Type B pancreatic cell (in vitro differentiated cells): ENCODE measurements around the gene EIF3D. TPM values are rescaled to one million over a fixed set of nuclear protein-coding genes. Genes with fewer than 3 reads are reported as not detected.

Experiments
- DNase-seq: peaks from one replicate; pipeline ENCODE4 v3.0.0; 2021; ENCODE audit warnings: mixed read lengths; ENCODE audit not compliant: unreplicated experiment; ENCODE audit errors: extremely low spot score
- H3K27ac Mint-ChIP-seq: 2 replicates; pipeline ENCODE4 v1.8.0; 2021; ENCODE audit warnings: mild to moderate bottlenecking, mixed read lengths
- H3K27me3 Mint-ChIP-seq: 2 replicates; pipeline ENCODE4 v1.8.0; 2021; ENCODE audit warnings: mixed read lengths
- H3K36me3 Mint-ChIP-seq: 2 replicates; pipeline ENCODE4 v1.8.0; 2021; ENCODE audit warnings: mixed read lengths
- H3K4me1 Mint-ChIP-seq: one replicate; pipeline ENCODE4 v1.8.0; 2021; ENCODE audit warnings: mixed read lengths; ENCODE audit not compliant: unreplicated experiment
- H3K4me3 Mint-ChIP-seq: 2 replicates; pipeline ENCODE4 v1.8.0; 2021; ENCODE audit warnings: mild to moderate bottlenecking, mixed read lengths
- H3K9me3 Mint-ChIP-seq: 2 replicates; pipeline ENCODE4 v1.8.0; 2021; ENCODE audit warnings: mixed read lengths
- total RNA-seq: library from RNA; stranded (reverse); gene quantifications from 2 replicates; pipeline ENCODE4 v1.2.1, GENCODE V29; 2021; ENCODE audit warnings: low replicate concordance
- TF ChIP-seq, protein P1 (sequence below): fragments of 200-600 bp; sonication (generic); conservative IDR thresholded peaks from 2 replicates; pipeline ENCODE4 v1.5.0; 2021; ENCODE audit warnings: antibody characterized with exemption, mild to moderate bottlenecking

Gene EIF3D
- total RNA-seq, 1 donor from 2014 or later: 162 TPM

GRCh38 chr22:36549033-36549432, 20.1 kb upstream of the EIF3D start:
- Mint-ChIP-seq H3K4me1 (peaks cover 2% of the 10 kb centered on the region), H3K27ac (no peak overlapping the region), H3K9me3 (no peaks in the 10 kb centered on the region), H3K27me3 (peaks cover 57% of the 10 kb centered on the region), H3K4me3 (no peak overlapping the region), H3K36me3 (no peaks in the 10 kb centered on the region)
- no peak for DNase-seq
- TF ChIP-seq, protein P1, sequence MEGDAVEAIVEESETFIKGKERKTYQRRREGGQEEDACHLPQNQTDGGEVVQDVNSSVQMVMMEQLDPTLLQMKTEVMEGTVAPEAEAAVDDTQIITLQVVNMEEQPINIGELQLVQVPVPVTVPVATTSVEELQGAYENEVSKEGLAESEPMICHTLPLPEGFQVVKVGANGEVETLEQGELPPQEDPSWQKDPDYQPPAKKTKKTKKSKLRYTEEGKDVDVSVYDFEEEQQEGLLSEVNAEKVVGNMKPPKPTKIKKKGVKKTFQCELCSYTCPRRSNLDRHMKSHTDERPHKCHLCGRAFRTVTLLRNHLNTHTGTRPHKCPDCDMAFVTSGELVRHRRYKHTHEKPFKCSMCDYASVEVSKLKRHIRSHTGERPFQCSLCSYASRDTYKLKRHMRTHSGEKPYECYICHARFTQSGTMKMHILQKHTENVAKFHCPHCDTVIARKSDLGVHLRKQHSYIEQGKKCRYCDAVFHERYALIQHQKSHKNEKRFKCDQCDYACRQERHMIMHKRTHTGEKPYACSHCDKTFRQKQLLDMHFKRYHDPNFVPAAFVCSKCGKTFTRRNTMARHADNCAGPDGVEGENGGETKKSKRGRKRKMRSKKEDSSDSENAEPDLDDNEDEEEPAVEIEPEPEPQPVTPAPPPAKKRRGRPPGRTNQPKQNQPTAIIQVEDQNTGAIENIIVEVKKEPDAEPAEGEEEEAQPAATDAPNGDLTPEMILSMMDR: no peak

DNA sequence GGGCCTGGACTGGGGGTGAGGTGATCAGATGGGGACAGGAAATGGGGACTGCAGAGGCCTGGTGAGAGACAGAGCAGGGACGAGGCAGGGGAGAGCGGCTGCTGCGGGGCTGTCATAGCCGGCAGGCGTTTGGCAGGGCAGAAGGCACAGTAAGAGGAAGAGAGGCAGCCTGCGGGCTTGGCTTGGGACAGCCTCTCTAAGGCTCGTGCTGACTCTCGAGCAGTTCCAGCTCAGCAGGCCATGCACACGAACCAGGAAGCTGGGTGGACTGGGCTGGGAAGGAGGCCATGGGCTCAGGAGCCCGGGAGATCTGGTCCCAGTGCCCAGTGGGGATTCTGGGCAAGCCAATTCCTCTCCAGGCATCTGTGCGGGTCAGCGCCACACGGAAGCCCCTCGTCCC, 19.6 kb upstream of the EIF3D start:
- no peaks in the 10 kb centered on the region for H3K36me3 Mint-ChIP-seq
- H3K4me3 Mint-ChIP-seq: no peak overlapping the region
- no peaks in the 10 kb centered on the region for H3K9me3 Mint-ChIP-seq
- H3K4me1 Mint-ChIP-seq: no peaks in the 10 kb centered on the region
- no peak for DNase-seq
- peaks cover 55% of the 10 kb centered on the region for H3K27me3 Mint-ChIP-seq
- no peak overlapping the region for H3K27ac Mint-ChIP-seq
- TF ChIP-seq, protein P1: no peak

DNA sequence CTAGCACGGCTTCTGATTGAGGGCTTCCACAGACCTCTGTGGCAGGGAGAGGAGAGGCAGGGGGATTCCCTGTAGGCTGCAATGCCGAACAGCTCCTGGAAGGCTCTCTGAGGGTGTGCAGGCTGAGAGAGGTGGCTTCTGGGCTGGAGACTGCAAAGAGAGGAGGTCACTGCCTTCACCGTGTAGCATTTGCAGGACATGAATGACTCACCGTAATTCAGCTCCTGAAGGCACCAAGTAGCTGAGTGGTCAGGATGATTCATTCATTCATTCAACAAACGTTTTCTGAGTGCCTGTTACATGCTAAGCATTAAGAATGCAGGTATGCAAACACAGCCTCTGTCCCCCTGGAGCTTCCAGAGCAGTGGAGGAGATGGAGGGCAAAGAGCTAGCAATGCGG, 18.0 kb upstream of the EIF3D start:
- Mint-ChIP-seq H3K27ac (peak overlapping the region; percentile 3), H3K9me3 (no peaks in the 10 kb centered on the region)
- DNase-seq: no peak

GRCh38 chr22:36546092-36546804, 17.3 kb upstream of the EIF3D start:
- TF ChIP-seq, protein P1: peak; percentile 86
- Mint-ChIP-seq H3K4me3 (no peak overlapping the region), H3K36me3 (no peaks in the 10 kb centered on the region), H3K27me3 (peaks cover 46% of the 10 kb centered on the region), H3K4me1 (no peaks in the 10 kb centered on the region), H3K27ac (peak overlapping the region; percentile 50), H3K9me3 (no peaks in the 10 kb centered on the region)
- no peak for DNase-seq

More for the DNA sequence above, 18.0 kb upstream of the EIF3D start:
- no peaks in the 10 kb centered on the region for H3K36me3 Mint-ChIP-seq
- peaks cover 53% of the 10 kb centered on the region for H3K27me3 Mint-ChIP-seq
- TF ChIP-seq, protein P1: no peak
- H3K4me3 Mint-ChIP-seq: no peak overlapping the region
- H3K4me1 Mint-ChIP-seq: no peaks in the 10 kb centered on the region

GRCh38 chr22:36544107-36544620, 15.2 kb upstream of the EIF3D start:
- no peaks in the 10 kb centered on the region for H3K36me3 Mint-ChIP-seq
- DNase-seq: no peak
- H3K4me3 Mint-ChIP-seq: no peak overlapping the region
- H3K27me3 Mint-ChIP-seq: peaks cover 34% of the 10 kb centered on the region
- no peaks in the 10 kb centered on the region for H3K9me3 Mint-ChIP-seq
- no peaks in the 10 kb centered on the region for H3K4me1 Mint-ChIP-seq
- TF ChIP-seq, protein P1: no peak
- H3K27ac Mint-ChIP-seq: no peak overlapping the region
